Measurements from ENCODE around the gene TSPAN32.
"Not testable (repeated sequence)": the region's sequence is repeated elsewhere in the genome, so short reads cannot be mapped to it uniquely, and the experiment has no call there.

TSPAN32 gene

GRCh38 chr11:2277933-2278523 lies 23.8 kb upstream of the TSPAN32 start:
- no peaks in the 10 kb centered on the region for H4K20me1 ChIP-seq (ENCODE audit: insufficient read depth, low read length)
- H3K9ac ChIP-seq (ENCODE audit: low read depth, low read length) = no peak overlapping the region
- H3K4me2 ChIP-seq (ENCODE audit: insufficient read depth, low read length) = no peak overlapping the region
- H3K36me3 ChIP-seq (ENCODE audit: insufficient read depth, low read length) = no peaks in the 10 kb centered on the region
- ATAC-seq (ENCODE audit: insufficient read depth, low read depth) (no peak), DNase-seq (no peak)
- H3K9me3 ChIP-seq (ENCODE audit: insufficient read depth, low read length, severe bottlenecking) = peaks cover 6% of the 10 kb centered on the region
- H3K27ac ChIP-seq (ENCODE audit: low read length) = no peak overlapping the region
- H3K79me2 ChIP-seq (ENCODE audit: insufficient read depth, low read length) = no peaks in the 10 kb centered on the region
- no peak overlapping the region for H3K4me3 ChIP-seq (ENCODE audit: low read depth in 1 of 2, low read length in 2 of 2)
- no peak overlapping the region for H2AFZ ChIP-seq (ENCODE audit: low read depth, low read length)
- TF ChIP-seq CTCF (IDR thresholded peaks at IDR 0.05; ENCODE audit: borderline replicate concordance, extremely low read depth, low read length, poor library complexity, severe bottlenecking) = no peak
- no peak for TF ChIP-seq EZH2 (IDR thresholded peaks at IDR 0.05; ENCODE audit: borderline replicate concordance, low read depth, low read length, severe bottlenecking)
- H3K27me3 ChIP-seq (ENCODE audit: insufficient read depth, low read length, poor library complexity) = no peaks in the 10 kb centered on the region
- no peaks in the 10 kb centered on the region for H3K4me1 ChIP-seq (ENCODE audit: insufficient read depth, low read length)

- Histone ChIP-seq H3K27ac (ENCODE audit: low read length) (no peak overlapping the region), H3K9ac (ENCODE audit: low read depth, low read length) (no peak overlapping the region), H3K4me2 (ENCODE audit: insufficient read depth, low read length) (no peak overlapping the region), H3K36me3 (ENCODE audit: insufficient read depth, low read length) (no peaks in the 10 kb centered on the region), H3K79me2 (ENCODE audit: insufficient read depth, low read length) (no peaks in the 10 kb centered on the region), H3K9me3 (ENCODE audit: insufficient read depth, low read length, severe bottlenecking) (peaks cover 6% of the 10 kb centered on the region), H3K4me1 (ENCODE audit: insufficient read depth, low read length) (no peaks in the 10 kb centered on the region), H4K20me1 (ENCODE audit: insufficient read depth, low read length) (no peaks in the 10 kb centered on the region), H2AFZ (ENCODE audit: low read depth, low read length) (no peak overlapping the region), H3K4me3 (ENCODE audit: low read depth in 1 of 2, low read length in 2 of 2) (no peak overlapping the region), H3K27me3 (ENCODE audit: insufficient read depth, low read length, poor library complexity) (no peaks in the 10 kb centered on the region)
- ATAC-seq (ENCODE audit: insufficient read depth, low read depth) (no peak), DNase-seq (no peak)
- TF ChIP-seq EZH2 (IDR thresholded peaks at IDR 0.05; ENCODE audit: borderline replicate concordance, low read depth, low read length, severe bottlenecking) (no peak), CTCF (IDR thresholded peaks at IDR 0.05; ENCODE audit: borderline replicate concordance, extremely low read depth, low read length, poor library complexity, severe bottlenecking) (no peak)
Observed at GRCh38 chr11:2280208-2280607, 21.6 kb upstream of the TSPAN32 start.

GRCh38 chr11:2286350-2286749 lies 15.5 kb upstream of the TSPAN32 start:
- H3K9ac ChIP-seq (ENCODE audit: low read depth, low read length); H3K79me2 ChIP-seq (ENCODE audit: insufficient read depth, low read length); H4K20me1 ChIP-seq (ENCODE audit: insufficient read depth, low read length); H3K36me3 ChIP-seq (ENCODE audit: insufficient read depth, low read length); H3K9me3 ChIP-seq (ENCODE audit: insufficient read depth, low read length, severe bottlenecking); H3K4me3 ChIP-seq (ENCODE audit: low read depth in 1 of 2, low read length in 2 of 2); DNase-seq; H3K27ac ChIP-seq (ENCODE audit: low read length); H3K27me3 ChIP-seq (ENCODE audit: insufficient read depth, low read length, poor library complexity); H3K4me1 ChIP-seq (ENCODE audit: insufficient read depth, low read length); H3K4me2 ChIP-seq (ENCODE audit: insufficient read depth, low read length); H2AFZ ChIP-seq (ENCODE audit: low read depth, low read length); ATAC-seq (ENCODE audit: insufficient read depth, low read depth): not testable (repeated sequence)

GRCh38 chr11:2287091-2287490 lies 14.7 kb upstream of the TSPAN32 start:
- H3K9me3 ChIP-seq (ENCODE audit: insufficient read depth, low read length, severe bottlenecking) = no peaks in the 10 kb centered on the region
- peak; percentile 3 for DNase-seq
- no peak for TF ChIP-seq EZH2 (IDR thresholded peaks at IDR 0.05; ENCODE audit: borderline replicate concordance, low read depth, low read length, severe bottlenecking)

More at GRCh38 chr11:2287091-2287490, 14.7 kb upstream of the TSPAN32 start:
- no peaks in the 10 kb centered on the region for H3K27me3 ChIP-seq (ENCODE audit: insufficient read depth, low read length, poor library complexity)
- no peak overlapping the region for H2AFZ ChIP-seq (ENCODE audit: low read depth, low read length)
- no peaks in the 10 kb centered on the region for H3K79me2 ChIP-seq (ENCODE audit: insufficient read depth, low read length)
- ATAC-seq (ENCODE audit: insufficient read depth, low read depth) = peak; percentile 24; the same call in 1 of the 3 replicates
- no peak overlapping the region for H3K9ac ChIP-seq (ENCODE audit: low read depth, low read length)
- no peak overlapping the region for H3K4me2 ChIP-seq (ENCODE audit: insufficient read depth, low read length)
- no peaks in the 10 kb centered on the region for H4K20me1 ChIP-seq (ENCODE audit: insufficient read depth, low read length)
- H3K36me3 ChIP-seq (ENCODE audit: insufficient read depth, low read length) = no peaks in the 10 kb centered on the region
- H3K4me3 ChIP-seq (ENCODE audit: low read depth in 1 of 2, low read length in 2 of 2) = no peak overlapping the region
- H3K27ac ChIP-seq (ENCODE audit: low read length) = no peak overlapping the region
- no peaks in the 10 kb centered on the region for H3K4me1 ChIP-seq (ENCODE audit: insufficient read depth, low read length)
